M059J (cell line): ENCODE measurements around the gene MCMBP. TPM values are rescaled to one million over a fixed set of nuclear protein-coding genes. Genes with fewer than 3 reads are reported as not detected.
"Not testable (repeated sequence)": the region's sequence is repeated elsewhere in the genome, so short reads cannot be mapped to it uniquely, and the experiment has no call there.

Source experiments
- DNase-seq: peaks from one replicate; pipeline ENCODE4 v3.0.0-alpha.2; 2012; ENCODE audit warnings: low read depth
- total RNA-seq: library from RNA; depleted of rRNA; stranded (reverse); fragments of >200 nt; shearing (Covaris generic); gene quantifications from 2 replicates; pipeline ENCODE4 v1.2.3, GENCODE V29; 2014

Gene MCMBP
- total RNA-seq, 1 experiment from 2014 or later = 83.4 TPM

DNA sequence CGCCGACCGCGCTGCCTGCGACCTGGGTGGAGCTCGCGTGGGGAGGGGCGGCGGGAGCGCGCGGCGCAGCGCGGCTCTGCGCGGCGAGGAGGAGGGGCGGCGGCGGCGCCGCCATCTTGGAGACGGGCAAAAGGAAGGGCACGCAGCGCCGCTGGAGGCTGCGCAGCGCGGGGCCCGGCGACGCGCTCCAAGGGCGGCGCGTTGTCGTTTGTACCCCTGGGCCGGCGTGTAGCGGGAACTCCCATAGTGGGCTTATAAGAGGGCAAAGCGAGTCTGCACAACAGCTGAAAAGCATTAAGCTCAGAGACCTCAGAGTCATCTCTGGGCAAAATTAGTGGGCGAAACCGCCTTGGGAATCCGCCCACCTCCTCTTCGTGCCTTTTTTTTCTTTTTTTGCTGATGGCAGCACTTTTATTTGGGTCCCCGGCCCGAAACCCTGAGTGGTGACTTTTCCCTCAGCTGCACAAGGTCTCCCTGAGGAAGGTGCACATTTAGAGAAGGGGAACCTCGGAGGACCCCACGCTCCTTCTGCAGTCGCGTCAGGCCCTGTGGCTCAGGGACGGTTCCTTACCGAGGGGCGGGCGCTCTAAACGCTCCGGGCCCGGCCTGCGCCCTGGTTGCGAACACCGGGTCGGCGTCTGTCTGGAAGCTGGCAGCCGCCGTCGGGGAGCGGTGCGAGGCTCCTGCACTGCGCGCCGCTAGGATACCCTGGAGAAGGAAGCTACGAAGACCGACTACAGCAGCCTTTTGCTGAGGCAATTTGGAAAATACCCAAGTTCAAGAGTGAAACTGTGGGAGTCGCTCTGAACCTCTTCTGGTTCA, 428 bp upstream of the MCMBP start:
- peak; percentile 78 for DNase-seq

DNA sequence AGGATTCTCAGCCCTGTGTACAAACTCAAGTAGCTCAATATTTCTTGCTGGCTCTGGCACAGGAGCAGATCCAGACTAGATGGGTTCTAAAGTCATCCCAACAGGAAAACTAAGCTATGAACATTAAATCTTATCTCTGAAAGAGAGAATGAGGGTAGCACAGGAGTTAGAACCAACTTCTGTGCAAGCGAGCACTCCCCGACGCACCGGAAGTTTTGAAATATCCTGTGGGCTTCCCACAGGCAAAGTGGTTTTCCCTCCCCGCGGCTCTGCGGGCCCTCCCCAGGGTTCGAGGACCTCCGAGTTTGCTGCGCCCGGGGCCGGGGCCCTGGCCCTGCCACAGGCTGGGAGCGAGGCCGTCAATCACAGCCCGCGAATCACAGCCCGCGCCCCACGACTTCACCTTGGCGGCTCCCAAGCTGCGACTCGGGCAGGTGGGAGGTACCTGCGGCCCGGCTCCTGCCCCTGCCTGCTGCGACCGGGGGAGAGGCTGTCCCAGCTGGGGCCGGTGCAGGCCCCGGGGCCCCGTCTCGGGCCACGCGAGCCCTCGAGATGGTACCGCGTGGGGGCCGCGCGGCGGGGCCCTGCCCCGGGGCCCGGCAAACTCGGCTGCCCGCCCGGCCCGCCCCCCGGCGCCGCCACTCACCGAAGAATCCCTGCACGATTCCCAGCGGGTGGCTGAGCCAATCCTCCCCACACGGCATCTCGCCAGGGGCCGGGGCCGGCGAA, 598 bp downstream of the MCMBP start:
- peak; percentile 44 for DNase-seq

DNA sequence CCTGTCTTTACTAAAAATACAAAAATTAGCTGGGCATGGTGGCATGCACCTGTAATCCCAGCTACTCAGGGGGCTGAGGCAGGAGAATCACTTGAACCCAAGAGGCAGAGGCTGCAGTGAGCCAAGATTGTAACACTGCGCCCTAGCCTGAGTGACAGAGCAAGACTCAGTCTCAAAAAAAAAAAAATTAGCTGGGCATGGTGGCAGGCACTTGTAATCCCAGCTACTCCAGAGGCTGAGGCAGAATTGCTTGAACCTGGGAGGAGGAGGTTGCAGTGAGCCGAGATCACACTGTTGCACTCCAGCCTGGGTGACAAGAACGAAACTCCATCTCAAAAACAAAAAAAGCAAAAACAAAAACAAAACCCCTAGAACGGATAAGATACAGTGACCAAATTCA, 3.2 kb downstream of the MCMBP start:
- DNase-seq = not testable (repeated sequence)

DNA sequence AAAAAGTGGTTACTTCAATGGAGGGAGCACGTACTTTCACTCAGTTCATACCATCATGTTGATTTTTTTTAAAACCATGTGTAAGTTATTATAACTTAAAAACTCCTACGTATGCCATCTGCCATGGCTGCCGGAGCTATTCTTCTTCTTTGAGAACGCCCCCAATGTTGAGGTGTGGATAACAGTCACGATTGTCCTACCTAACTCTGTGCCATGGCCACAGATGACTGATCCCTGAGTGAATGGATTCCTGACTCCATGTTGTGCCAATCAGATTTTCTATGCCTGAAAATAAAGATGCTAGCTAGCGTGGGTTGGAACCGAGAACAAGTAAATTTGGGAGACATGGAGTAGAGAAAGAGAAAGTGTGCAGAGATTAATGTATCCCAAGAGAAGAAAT, 5.3 kb downstream of the MCMBP start:
- no peak for DNase-seq

DNA sequence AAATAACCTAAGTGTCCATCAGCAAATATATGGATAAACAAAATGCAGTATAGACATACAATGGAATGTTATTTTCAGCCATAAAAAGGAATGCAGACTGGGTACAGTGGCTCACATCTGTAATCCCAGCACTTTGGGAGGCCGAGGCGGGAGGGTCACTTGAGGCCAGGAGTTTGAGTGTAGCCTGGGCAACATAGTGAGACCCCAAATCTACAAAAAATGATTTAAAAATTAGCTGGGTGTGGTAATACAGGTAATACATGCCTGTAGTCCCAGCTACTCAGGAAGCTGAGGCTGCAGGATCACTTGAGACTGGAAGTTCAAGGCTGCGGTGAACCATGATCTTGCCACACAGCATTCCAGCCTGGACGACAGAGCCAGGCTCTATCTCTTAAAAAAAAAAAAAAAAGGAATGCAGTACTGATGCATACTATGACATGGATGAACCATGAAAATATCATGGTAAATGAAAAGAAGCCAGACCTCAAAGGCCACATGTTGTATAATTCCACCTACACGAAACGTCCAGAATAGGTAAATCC, 6.9 kb downstream of the MCMBP start:
- no peak for DNase-seq

DNA sequence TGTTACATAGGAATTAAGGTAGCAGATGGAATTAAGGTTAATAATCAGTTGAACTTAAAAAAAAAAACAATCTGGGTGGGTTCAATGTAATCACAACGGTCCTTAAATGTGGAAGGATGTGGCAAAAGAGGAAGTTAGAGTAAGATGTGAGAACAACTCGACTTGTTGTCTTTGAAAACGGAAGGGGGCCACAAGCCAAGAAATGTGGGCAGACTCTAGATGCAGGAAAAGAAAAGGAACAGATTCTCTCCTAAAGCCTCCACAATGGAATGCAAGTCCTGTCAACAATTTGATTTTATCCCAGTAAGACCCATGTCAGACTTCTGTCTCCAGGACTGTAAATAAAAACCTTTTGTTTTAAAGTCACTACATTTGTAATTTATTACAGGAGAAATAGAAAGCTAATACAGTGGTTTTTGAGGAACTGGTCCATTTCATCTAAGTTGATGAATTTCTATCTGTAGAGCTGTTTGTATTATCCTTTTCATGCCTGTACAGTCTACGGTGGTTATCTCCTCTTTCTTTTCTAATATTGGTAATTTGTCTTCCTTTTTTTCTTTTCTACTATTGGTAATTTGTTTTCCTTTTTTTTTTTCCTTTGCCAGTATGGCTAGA, 8.6 kb downstream of the MCMBP start:
- no peak for DNase-seq

DNA sequence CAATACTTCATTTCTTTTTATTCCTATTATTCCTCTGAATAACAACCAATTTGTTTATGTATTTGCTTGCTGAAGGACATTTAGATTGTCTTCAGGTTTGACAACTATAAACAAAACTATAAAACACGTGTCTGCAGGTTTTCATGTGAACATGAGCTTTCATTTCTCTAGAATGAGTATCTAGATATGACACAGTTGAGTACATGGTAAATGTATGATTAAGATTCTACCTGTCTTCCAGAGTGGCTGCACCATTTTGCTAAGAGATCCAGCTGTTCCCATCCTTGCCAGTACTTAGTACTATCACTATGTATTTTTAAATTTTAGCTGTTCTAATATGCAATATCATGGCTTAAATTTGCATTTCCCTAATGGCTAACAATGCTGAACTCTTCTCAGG, 10.1 kb downstream of the MCMBP start:
- no peak for DNase-seq

DNA sequence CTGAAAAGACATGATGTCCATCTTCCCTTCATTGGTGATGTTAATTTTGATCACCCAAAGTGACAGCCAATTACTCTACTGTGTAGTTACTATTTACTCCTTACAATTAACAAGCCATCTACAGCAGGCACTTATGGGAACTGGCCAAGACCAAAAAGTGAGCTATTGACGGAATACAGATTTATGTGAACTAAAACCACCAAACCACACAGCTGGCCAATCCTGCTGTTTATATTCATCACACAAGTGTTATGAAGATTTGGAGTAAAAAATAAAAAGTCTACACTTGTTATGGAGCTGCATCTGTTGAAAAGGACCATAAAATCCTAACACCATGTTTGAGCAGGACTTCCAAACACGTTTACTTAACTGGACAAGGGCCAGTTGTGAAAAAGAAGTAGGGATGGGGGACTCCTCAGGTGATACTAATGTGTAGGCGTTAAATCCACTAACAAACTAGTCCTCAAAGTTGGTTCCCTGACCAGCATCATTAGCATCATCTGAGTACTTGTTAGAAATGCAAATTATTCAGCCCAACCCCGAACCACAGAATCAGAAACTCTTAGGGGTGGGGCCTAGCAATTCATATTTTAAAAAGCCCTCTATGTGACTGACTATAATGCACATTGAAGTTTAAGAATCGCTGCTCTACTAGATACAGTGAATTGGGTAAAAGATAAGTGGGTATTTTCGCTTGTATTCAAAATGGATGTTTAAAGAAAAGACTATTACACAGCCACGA, 11.6 kb downstream of the MCMBP start:
- DNase-seq = no peak

DNA sequence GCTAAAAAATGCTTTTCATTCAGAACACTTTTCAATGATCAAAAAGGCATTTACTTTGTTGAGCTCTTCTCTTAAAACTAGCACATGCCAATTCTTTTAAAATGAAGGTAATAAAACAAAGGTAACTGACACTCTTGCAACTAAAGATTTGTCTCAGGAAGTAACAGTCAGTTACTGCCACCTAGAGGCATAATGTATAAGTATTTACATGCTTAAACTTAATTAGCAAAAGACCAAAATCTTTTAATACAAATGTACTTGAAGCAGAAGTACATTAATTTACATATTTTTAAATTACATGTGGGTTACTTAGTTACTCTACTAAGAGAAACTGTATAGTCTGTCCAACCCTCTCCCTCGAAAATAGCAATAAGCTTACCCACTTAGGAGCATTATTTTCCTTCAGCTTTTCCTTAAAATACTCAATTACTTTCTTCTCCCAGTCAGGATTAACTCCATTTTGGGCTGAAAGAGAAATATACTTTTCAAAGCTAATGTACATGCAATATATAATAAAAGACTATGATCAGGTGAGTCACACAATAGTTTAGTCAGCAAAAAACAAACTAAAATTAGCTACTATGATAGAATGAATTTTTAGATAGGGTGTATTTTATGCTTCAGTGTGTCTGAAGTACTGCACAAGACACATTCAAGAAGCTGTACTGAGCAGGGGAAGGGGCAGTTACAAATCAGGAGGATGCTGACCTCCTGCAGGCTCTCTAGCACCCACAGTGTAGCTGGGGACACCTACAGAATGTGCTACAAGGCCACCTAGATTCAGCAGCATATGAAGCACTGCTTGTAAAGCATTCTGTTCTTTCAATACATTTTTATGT, 13.0 kb downstream of the MCMBP start:
- DNase-seq = peak; percentile 50

DNA sequence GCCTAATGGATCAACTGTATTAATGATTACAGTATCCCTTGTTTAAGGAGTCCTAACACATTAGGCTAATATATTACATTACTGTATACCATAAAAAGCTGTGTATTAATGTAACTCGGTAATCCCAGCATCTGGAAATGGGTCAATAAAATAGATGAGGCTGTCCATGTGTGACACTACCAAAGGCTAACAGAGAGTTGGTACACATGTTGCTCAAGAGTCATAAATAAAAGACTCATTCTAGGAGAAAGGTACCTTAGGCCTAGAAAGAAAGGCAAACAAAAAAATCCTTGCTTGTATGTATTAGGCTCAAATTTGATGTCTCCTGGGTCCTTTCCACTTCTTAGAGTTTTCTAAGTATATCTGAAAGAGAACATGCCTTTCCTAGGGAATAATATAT, 14.6 kb downstream of the MCMBP start:
- DNase-seq = no peak

DNA sequence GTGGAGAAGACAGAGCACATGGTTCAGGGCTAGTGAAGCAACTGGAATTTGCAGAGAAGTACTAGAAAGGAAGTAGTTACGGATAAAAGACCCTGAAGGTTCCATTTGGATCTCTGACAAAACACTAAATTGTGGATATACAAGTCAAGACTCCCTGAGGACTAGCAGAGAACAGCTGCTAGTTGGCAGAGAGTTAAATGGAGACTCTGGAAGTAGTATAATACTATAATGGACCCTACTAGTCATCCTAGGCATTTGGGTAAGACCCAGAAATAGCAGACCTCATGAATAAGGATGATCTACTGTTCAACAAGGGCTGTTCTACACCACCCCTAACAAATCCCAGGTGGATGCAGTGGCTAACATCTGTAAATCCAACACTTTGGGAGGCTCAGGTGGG, 19.1 kb downstream of the MCMBP start:
- DNase-seq = no peak

DNA sequence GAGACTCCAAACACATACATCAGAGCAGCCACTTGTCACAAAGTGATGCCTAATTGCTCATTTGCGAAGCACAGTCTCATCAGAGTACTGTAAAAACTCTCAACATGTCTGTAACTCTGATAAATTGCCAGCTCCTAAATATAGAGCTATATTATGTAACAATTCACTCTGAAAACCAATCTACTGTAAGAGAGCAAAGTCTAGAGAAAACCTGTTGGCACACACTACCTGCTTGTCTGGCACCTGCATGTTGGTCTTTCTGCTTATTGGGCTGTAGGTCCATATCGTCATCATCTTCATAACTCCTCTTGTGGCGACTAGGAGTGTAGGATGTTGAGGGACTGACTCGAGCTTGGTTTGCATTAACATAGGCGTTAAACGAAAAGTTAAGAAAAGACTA, 19.8 kb downstream of the MCMBP start:
- DNase-seq = no peak

DNA sequence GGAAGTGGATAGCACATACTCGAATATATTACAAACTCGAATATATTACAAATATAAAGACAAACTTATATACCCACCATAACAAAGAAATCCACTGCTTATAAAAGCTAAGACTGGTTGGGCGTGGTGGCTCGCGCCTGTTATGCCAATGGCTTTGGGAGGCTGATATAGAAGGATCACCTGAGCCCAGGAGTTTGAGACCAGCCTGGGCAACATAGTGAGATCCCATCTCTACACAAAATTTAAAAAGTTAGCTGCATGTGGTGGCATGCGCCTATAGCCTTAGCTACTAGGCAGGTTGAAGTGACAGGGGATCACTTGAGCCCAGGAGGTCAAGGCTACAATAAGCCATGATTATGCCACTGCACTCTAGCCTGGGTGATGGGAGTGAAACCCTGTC, 20.4 kb downstream of the MCMBP start:
- DNase-seq = no peak

DNA sequence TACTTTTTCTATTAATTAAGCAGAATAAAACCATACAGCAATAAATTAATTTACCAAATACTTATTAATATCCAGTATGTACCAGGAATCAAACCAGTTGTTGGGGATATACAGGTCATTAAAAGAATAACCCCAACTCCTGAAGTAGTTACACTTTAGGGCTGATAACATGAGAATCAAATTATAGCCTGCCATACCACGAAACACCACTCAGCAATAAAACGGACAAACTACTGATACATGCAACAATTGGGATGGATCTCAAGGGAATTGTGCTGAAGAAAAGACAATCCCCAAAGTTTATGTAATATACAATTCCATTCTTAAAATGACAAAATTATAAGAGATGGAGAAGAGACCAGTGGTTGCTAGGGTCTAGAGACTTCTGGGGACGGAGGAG, 22.7 kb downstream of the MCMBP start:
- no peak for DNase-seq

DNA sequence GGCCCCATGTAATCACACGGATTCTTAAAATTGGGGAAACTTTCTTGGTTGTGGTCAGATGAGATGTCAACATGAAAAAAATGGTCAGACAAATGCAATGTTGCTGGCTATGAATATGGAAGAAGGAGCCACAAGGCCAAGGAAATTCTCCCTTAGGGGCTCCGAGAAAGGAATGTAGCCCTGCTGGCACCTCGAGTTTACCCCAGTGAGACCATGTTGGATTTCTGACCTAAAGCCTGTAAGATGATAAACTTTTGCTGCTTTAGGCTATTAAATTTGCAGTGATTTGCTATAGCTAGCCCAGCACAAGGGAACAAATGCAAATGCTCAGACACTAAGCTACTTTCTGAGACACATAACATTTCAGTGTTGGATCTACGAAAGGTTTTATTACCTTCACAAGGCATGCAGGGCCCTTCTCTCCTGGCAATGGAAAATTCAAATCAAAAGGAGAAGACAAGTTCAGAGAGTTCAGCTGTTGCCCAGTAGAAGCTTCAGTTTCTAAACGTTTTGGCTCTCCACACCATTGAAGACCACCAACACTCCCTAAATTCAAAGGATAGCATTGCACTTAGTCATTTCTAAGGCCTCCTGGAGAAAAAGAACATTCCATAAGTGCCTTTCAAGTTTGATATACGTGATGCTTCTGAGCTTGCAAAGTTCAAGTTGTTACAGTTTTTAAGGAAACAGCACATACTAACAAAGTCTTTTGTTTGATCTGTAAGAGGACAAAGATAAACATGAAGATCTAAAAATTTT, 23.4 kb downstream of the MCMBP start:
- DNase-seq = peak; percentile 55

DNA sequence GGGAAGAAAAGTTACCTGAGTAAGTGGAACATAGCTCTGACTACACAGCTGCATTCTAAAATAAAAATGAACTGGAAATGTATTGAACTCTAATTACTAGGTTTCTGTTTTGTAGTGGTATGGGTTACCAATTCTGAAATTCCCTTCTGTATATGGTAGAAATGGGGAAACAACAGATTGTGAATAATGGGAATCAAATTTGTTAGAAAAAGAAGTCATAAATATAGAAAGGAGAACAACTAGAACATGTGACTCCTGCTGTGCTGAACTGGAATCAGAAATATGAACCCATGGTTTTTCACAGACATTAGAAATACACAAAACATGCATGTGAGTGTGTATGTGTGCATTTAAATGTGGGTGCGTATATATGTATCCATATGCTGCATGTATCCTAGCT, 27.0 kb downstream of the MCMBP start:
- no peak for DNase-seq

DNA sequence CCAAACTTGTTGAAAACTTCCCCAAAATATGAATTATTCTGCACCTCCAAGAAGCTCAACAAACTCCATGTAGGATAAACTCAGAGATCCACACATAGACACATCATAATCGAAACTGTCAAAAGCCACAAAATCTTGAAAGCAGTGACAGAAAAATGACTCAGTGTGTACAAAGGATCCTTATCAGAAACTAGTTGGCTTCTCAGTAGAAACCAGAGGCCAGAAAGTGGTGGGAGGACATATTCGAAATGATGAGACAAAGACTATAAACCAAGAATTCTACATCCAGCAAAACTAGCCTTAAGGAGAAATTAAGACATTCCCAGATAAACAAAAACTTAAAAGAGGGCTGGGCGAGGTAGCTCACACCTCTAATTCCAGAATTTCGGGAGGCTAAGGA, 38.5 kb downstream of the MCMBP start:
- DNase-seq = peak; percentile 41

DNA sequence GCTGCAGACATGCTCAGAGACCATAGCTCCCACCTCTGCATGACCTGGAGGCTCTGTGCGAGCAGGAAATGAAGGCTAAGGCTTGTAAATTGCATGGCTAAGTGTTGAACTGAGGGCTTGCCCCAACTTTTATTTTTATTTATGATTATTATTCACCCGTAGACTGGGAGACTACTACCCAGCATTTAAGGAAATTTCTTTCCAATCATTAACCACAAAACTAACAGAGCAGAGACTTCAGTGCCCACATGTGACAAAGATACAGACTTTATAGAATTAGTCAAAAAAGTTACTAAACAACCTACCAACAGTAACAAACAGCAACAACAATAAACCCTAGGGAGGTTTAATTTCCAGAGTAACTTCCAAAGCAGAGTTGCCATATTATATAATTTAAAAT, 39.7 kb downstream of the MCMBP start:
- no peak for DNase-seq

DNA sequence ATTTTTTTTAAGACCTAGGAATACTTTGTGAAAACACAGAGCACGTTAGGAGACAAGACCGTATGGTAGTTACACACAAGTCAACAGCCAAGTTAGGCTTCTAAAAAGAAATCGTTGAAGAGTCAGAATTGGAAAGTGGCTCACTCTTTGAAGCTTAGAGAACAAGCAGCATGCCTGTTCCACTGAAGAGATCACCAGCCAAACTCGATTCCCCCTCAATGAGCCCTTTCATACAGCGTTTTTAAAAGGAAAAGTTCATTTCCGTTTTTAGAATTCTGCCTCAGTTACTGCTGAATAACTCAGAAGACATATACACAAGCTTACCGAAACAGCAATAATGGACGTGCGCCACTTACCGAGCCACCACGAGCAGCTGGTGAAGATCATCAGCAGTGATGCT, 41.0 kb downstream of the MCMBP start:
- DNase-seq = no peak

DNA sequence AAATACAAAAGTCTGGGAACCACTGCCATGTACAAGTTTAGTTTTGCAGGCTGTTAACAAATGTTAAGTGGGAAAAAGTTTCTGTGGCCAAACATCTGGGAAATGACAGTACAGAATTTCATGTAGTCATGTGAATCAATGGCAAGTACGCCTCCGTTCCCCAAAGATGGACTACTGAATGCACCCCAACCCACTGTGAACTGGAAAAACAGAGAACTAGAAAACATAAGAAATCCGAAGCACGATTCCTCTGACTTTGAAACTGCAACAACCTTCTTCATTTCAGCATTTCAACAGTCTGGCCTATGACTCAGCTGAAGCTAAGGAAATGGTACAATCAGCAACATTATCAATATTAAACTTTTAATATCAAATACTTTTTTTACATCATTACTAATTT, 41.8 kb downstream of the MCMBP start:
- no peak for DNase-seq
